Stimulated activated CD8-positive, alpha-beta memory T cell treated with anti-CD3 and anti-CD28 coated beads, Interleukin-7, amount 100 ng/mL, for 48 hours (primary cell): ENCODE results near the gene GALT.

ENCODE experiments used
- DNase-seq, 2 donors: peaks; one replicate each; pipeline ENCODE4 v3.0.0-alpha.2; 2020; ENCODE audit warnings: low read depth in 1 of 2; ENCODE audit errors: extremely low read depth in 1 of 2

Gene GALT

DNA sequence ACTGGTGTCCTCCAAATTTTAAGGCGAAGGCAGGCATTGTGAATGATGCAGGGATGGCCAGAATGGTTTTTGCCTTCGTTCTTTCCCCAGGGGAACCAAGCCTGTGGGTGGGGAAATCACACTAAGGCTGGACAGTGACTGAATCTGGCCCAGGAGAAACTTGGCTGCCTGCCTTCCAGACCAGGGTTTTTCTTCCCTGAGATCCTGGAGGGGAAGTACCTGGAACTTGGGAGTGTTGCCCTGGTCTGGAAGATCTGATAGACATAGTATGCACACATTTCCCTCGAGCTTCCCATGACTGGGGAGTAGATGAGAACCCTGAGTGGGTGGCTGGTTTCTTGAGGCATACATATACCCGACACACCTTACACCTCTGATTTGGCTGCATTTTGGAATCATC, 4.8 kb downstream of the GALT start:
- DNase-seq = no peak

DNA sequence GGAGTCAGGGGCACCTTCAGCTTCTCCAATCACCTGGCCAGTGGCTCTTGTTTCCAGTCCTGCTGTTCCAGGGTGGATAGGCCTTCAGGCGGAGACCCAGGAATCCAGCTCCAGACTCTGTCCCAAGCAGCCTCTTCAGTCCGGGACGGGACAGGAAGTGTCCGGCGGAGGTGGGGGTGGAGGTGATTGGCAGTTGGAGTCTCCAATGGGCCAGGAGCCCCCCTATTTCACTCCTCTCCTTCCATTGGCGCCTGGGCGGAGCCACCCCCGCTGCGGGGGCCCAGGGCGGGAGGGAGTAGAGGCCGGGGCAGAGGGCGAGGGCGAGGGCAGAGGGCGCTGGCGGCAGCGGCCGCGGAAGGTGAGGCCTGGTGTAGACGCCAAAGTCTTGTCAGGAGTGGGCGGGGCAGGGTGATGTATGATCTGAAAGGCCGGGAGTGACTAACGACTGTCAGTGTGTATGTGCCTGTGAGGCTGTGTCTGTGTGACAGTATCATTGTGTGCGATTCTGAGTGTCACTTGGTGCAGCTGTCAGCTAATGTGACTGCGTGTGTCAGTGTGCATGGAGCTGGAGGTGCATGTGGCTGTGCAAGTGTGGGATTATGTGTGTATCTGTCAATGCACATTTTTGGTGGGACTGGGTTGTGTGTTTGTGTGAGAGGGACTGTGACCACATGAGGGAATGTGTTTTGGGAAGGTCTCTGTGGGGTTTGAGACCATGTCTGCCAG, 5.6 kb downstream of the GALT start, which contains the start of gene IL11RA:
IL11RA (plus strand) TSS at position 310 of the 726 bp plus-strand sequence. CDS start 3,033 bp downstream, outside the sequence.
- DNase-seq = peak in 1 of 2 donors; percentile 63

DNA sequence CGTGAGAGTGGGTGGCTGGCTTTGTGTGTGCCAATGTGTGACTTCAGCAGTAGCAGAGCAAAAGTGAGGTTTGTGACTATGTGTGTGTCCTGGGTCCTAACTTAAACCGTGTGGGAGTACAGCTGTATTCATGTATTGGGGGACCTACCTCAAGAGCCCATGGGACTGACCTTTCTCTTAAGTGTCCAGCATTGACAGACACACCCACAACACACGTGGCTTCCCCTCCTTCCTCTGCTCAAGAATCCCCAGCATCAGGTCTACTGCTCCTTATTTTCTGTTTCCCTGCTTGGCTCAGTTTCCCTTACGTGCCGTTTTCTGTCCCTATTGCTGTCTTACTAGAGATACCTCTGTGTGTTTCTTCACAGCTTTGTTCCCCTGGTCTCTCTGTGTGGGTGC, 6.1 kb downstream of the GALT start:
- no peak for DNase-seq

DNA sequence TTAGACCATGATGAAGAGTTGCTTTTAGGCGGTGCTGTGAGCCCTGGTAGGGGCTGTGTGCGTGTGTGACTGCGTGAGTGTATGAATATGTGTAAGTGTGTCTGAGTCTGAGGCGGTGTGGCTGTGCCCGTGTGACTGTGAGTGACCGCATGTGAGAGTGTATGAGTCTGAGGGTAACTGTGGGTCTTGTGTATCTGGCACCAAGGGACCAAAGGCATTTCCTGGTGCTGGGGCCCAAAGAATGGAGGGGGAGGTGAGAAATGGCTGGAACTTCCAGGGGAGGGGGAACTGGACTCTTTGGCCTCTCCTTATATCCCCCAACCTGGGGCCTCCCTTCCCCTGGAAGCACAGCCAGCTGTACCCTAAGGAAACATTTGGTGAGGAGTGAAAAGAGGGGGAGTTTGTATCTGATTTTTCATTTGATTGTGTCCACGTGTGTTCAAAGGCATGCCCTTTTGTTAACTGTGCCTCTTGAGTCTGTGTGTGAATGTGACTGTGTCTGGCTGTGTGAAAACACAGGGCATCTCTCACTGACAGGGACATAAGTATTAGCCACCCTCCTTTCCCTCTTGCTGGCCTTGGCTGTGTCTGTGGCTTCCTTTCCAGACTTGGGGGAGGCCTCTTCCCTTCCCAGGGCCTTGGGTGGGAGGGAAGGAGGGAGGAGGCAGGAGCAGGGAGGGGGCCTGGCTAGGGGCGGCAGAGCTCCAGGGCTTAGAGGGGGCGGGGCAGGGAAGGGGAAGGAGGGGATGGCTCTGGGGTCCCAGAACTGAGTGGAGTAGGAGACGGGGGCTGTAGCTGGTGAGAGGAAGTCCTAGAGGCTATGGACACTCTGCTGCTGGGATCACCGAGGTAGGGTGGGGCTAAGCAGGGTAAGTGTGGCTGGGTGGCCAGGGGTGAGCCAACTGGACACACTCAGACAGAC, 6.9 kb downstream of the GALT start:
- no peak for DNase-seq

DNA sequence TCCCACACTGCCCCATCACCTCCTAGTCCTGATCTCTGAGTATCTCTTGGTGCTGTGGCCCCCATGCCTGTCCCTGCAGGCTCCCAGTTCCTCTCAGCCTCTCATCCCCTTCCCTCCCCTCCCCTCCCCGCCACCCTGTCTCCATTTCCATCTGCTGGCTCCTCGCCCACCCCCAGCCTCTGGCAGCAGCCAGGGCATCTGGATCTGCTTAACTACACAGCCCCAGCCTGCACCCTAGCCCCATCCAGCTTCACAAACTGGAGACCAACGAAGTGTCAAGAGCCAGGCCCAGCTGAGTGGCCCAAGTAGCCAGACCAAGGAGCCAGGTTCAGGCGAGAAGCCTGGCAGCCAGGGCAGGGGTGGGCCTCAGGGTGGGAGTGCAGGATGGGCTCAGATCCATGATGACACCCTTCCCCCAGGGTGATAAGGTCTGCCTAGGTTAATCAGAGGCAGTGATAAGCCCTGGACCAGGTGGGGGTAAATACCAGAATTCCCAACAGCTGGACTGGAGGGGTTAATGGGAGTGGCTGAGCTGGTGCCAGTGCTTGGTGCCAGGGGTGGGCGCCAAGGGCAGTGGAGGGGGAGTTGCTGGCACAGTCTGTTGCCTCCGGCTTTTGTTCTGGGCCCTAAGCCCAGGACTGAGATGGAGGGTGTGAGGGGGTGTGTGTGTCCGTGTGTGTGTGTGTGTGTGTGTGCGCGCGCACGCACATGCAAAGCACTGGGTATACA, 8.0 kb downstream of the GALT start:
- no peak for DNase-seq

DNA sequence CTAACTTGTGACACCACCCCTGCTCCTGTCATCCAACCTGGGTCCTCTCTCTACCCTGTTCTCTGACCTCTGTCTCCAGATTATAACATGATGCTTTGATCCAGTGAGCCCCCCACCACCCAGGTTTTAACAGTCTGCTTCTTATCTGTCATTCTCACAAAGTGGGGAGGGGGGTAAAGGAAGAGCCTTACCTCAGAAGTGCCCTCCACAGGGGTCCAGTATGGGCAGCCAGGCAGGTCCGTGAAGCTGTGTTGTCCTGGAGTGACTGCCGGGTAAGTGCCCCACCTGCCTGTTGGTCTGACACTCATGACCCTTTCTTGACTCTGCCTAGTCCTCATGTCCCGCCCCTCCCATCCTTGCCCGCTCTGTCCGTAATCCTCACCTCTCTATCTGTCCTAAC, 8.9 kb downstream of the GALT start:
- DNase-seq = no peak

DNA sequence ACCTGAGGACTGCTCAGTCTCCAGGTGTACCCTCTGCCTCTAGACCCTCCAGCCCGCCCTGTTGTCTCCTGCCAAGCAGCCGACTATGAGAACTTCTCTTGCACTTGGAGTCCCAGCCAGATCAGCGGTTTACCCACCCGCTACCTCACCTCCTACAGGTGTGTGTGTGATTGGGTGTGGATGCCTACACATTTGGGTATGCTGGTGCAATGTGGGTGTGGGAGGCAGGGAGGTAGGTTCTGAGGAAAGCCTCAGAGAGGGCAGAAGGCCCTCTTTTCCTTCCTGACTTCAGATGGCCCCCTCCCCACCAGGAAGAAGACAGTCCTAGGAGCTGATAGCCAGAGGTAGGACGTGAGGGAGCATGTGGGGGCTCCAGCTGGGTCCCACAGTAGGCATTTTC, 10.5 kb downstream of the GALT start:
- DNase-seq = no peak

DNA sequence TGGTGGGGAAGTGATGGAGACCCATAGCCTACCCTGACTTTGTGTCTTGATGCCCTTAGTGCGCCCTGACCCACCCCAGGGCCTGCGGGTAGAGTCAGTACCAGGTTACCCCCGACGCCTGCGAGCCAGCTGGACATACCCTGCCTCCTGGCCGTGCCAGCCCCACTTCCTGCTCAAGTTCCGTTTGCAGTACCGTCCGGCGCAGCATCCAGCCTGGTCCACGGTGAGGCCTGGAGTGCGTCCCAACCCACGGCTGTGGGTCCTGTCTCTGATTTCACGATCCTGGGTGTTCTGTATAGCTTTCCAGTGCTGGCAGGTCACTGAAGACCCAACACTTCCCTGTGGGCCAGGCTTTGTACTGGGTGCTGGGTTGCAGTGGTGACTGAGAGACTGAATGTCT, 12.0 kb downstream of the GALT start:
- DNase-seq = no peak

DNA sequence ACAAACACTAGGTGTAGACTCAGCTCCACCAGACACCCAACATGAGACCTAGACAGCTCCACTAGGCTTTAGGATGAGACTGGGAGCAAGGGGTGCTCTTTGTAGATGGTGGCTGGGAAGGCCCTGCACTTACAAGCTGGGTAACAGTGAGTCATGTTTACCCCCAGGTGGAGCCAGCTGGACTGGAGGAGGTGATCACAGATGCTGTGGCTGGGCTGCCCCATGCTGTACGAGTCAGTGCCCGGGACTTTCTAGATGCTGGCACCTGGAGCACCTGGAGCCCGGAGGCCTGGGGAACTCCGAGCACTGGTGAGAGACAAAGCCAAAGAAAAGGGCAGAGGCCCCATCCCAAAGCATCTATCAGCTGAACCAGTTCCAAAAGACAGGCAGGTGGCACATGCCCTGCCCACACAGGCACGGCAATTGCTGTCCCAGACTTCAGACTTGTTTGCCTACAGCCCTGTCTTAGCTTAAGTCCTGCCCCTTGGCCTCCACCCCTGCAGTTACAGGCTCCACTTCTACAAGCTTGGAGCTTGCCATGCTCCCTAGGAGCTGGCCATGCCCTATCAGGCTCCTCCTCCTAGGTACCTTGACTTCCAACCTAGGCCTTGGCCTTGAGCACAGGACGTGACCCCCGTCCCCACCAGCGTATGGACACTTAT, 13.2 kb downstream of the GALT start:
- no peak for DNase-seq

DNA sequence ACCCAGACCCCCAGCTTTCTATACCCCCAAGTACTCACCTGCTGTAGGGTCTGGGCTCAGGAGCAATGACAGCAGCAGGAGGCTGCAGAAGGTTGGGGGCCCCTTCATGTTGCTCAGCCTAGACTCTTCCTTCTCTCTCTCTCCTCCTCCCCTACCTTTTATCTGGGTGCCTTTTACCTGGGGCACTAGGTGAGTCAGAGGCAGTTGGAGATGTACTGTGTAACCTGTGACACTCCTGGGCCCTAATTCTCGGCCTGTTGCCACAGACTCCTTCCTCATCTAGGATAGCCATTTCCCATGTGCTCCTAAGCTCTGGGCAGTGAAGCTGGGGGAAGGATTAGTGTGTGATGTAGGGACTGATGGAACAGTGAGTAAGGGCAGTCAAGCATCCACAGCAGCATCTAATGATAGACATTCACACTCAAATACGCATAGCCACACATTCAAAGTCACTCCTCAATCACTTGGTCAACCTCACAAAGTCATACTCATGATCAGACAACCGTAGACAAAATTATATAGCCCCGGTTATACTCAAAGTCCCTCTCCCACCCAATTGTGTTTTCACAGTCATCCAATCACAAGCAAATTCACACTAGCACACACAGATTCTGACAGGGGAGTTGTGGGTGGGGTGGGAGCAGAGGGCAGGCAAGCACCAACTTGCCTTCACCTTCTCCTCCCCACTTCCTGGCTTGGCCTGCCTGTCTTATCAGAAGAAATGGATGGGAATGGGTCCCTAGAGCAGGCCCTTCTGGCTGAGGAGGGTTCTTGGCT, 16.2 kb downstream of the GALT start, which contains the start of gene CCL27:
CCL27 (minus strand) TSS at position 132 of the 777 bp plus-strand sequence; CDS start at position 108, 24 bp downstream.
- no peak for DNase-seq

DNA sequence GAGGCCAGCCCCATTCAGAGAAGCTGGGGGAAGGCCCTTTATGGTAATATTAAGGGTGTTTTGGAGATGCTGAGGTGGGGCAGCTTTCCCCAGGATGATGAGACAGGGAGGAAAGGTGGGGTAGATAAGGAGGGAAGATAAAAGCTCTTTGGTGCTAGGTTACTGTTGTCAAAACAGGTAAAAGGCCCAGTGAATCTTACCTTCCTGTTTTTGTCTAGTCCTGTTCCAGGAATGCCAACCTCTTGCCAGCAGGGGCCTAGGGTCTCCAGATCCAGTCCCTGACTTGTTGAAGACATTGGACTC, 16.8 kb downstream of the GALT start:
- no peak for DNase-seq

DNA sequence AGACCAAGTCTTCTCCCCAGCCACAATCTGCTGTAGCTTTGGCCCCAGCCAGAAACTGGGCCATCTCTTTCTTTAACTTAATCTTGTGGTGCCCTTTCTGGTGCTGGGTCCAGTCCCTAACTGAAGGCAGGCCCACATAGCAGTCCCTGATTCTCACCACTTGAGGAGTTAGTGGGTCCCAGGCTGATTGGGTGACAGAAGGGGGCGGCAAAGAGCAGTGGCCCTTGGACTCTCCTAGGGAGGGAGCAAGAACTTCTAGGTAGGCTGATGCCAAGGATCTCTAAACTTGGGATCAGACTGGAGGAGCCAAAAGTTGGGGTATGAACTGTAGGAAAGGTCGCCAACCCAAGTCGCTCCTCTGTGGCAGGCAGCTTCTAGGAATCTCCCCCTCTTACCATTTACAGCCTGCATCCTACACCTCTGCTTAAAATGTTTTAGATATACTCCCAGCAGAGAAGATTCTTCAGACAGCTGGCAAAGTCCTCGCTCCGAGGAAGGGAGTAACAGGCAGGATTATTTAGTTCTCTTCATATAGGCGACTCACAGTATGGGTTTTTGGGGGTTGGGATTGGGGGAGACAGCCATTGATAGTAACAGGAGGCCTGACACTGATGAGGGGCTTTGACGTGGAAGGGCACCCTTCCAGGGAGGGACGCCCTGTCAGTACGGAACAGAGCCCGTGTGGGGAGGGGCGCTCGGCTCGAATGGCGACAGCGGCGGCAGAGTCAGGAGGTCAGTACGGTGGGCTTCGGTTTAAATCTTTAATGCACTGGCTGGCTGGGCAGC, 18.0 kb downstream of the GALT start:
- peak in 1 of 2 donors; percentile 63 for DNase-seq

DNA sequence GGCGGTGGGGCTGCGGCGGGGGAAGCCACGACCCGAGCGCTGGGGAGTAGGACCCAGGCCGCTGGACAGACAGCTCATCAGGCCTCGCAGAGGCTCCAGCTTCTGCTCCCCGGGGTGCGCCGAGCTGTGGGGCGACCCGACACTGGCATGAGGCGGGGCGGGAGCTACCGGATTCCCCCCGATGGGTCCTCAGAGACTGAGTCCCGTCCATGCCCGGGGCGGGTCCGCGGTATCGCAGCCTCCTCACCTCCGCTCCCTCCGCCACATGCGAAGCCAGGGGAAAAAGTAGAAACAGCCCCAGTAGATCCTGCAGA, 18.5 kb downstream of the GALT start:
- DNase-seq = no peak

DNA sequence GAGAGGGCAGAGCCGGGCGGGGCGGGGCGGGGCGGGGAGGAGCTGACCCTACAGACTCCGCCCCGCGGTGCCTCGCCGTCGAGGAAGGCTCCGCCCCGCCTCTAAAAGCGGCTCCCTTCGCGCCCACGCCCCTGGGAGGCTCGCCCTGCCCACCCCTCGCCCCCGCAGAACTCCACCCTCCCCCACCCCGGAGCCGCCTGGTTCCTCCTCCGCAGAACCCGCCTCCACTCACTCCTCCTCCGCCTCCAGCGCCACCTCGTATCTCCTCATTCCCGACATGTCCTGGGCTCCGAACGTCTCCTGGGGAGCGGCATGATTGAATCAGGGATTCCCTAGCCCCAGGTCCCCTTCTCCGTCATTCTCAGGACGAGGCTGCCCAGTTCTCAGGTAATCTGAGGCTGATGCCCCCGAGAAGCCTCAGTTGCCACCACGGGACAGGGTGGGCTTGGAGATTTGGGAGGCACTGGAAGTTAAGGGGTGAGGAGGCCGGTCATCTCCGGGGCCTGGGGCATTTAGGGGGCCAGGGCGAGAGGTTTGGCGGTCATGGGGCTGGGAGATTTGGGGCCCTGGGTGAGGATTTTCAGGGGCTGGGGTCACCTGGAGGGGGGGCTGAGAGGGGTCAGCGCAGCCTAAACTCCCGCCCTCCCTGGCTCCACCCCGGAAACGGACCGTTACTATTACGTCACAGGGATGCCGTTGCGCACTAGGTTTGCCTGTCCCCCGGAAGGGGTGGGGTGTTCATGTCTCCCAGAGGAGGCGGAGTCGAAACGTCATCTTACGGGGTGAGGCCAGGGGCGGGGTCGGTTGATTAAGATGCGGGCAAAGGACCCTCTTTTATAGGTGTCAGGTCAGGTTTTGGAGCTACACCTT, 19.1 kb downstream of the GALT start:
- peak; percentile 57 to 84 for DNase-seq

DNA sequence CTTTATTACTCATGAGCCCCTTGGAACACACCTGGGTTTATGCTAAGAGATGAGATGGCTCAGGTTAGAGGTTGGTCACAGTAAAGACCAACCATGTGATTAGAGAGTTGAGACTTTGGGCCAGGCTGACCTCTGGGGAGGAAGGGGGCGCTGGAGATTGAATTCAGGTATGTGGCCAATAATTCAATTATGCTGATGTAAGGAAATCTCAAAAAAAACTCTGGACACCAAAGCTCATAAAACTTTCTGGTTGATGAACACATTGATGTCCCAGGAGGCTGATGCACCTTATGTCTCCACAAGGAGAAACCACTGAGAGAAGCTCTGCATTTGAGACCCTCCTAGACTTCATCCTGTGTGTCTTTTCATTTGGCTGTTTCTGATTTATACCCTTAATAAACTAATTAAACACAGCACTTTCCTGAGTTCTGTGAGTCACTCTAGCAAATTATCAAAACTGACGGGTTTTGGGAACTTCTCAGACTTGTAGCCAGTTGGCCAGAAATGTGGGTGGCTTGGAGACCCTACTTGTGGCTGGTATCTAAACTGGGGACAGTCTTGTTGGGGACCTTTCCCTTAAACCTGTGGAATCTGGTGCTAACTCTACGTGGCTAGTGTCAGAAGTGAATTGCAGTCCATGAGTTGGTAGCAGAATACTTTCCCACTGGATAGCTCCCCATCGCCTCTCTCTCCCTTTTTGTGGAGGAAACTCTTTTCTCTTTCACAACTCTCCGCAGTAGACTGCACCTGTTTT, 23.5 kb downstream of the GALT start:
- DNase-seq = no peak

DNA sequence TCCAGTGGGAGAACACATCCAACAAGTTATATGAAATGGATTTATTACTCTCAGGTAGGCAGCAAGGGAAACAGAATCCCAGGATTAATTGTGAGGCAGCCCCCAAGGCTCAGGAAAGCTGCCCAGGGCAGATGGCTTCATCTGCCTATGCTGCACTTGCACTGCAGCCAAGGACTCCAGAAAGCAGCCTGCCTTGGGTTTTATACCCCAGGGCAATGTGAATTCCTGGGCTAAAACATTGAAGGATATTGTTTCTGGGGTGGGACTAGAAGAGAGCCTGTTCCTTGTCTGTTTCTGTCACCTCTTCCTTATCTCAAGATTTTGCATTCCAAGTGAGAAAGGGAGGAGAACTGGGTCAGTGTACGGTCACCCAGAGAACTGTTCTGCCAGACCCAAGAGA, 24.8 kb downstream of the GALT start:
- DNase-seq = no peak

DNA sequence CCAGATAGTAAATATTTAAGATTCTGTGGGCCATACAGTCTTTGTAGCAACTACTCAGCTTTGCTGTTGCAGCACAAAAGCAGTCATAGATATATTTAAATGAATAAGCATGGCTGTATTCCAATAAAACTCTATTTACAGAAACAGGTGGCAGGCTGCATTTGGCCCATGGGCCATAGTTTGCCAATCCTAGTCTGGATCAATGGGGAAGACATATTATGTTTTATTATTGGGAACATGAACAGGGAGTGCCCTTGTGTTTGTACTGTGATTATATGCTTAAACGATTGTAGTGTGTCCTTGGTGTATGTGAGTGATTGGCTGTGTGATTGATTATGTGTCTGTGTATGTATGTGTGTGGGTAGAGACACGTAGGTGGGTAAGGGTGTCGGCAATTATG, 28.0 kb downstream of the GALT start:
- DNase-seq = no peak
